IMR-90 (cell line): ENCODE results near the gene ZNF423.

Source experiments
- CTCF ChIP-seq: conservative IDR thresholded peaks from 2 replicates; pipeline ENCODE4 v1.5.1; 2012; ENCODE audit warnings: mild to moderate bottlenecking, low read depth, low read length, improper control_type of control experiment
- SMC3 ChIP-seq: fragments of 150-350 bp; IDR thresholded peaks from 2 replicates; pipeline ENCODE4 v1.6.1; 2016; ENCODE audit warnings: low read depth, mild to moderate bottlenecking, antibody characterized with exemption, low read length, moderate library complexity

GRCh38 chr16:49457196-49457595, 398.7 kb downstream of the ZNF423 start:
- TF ChIP-seq SMC3, result no peak
- no peak for TF ChIP-seq CTCF
